Activated CD8-positive, alpha-beta memory T cell treated with anti-CD3 and anti-CD28 coated beads, Interleukin-2, amount 50 U/mL, for 4 hours (primary cell): ENCODE results near the gene ZNF644.
"Not testable (repeated sequence)": the region's sequence is repeated elsewhere in the genome, so short reads cannot be mapped to it uniquely, and the experiment has no call there.

Experiments used
- DNase-seq: peaks from one replicate; pipeline ENCODE4 v3.0.0-alpha.2; 2020

The ZNF644 gene

DNA sequence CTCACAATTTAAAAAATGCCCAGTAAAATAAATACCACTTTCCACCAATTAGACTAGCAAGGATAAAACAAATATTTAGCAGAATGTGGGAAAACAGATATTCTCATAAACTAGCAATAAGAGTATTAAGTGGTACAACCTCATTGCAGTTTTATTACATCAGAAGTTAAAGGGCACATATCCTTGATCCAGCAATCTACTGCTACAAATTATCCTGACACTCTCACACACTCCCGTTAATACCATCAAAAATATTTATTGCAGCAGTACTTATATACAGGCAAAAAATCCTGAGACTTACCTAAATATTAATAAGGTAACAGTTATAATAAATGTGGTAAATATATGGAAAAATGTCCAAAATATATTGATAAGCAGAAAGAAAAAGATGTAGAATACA lies 44.3 kb downstream of the ZNF644 start:
- no peak for DNase-seq

DNA sequence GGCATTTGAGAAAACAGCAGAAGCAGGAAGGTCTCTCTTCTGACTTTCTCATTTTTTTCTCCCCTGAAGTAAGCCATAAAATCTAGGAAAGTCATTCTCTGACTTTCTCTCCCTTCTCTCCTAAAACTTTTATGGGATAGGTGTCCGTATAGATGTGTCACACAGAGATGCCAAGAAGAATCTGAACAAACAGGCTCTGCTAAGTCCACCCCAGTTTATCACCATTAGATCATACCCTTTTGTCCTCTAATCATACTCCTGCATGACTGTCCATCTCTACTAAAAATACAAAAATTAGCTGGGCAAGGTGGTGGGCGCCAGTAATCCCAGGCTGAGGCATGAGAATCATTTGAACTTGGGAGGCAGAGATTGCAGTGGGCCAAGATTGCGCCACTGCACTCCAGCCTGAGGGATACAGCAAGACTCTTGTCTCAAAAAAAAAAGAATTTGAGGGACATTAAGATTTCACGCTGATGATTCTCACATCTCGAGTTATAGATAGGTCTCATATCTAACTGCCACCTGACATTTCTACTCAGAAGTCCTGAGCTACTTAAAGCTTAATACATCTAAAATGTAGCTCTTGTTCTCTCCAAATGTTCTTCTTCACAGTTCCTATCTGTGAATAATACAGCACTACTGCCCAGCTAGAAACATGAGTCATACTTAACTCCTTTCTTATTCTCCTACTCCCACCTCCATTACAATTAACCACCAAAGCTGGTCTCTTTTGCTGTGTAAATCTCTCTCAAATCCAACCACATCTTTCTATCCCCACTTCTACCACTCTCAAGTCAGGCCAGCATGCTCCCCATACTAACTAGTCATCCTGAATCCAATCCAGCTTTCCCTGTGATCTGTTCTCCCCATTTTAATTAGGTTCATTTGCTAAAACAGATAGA lies 47.7 kb downstream of the ZNF644 start:
- DNase-seq: no peak

DNA sequence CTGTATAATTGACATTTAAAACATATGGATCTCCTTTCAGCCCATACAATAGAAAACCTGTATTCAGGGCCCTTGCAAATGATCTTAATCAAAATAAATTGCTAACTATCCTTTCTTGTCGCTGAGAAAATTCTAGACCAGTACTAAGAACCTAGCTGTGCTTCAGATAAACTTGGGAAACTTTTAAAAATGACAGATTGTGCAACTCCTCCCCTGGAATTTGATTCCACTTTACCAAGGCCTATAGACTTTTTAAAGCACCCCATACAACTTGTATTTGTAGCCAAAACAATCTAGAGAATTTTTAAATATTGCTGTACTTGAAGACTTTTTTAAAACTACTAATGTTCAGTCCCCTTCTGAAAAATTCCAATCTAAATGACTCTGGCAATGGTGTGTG lies 51.6 kb downstream of the ZNF644 start:
- no peak for DNase-seq

DNA sequence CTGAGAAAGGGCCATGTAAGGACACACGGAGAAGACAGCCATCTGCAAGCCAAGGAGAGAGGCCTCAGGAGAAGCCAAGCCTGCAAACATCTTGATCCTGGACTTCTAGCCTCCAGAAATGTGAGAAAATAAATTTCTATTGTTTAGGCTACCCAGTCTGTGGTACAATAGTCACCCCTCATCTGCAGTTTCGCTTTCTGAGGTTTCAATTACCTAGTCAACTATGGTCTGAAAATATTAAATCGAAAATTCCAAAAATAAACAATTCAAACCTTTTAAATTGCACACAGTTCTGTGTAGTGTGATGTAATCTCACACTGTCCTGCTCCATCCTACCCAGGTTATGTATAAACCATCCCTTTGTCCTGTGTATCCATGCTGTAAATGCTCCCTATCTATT lies 52.6 kb downstream of the ZNF644 start:
- DNase-seq: no peak

DNA sequence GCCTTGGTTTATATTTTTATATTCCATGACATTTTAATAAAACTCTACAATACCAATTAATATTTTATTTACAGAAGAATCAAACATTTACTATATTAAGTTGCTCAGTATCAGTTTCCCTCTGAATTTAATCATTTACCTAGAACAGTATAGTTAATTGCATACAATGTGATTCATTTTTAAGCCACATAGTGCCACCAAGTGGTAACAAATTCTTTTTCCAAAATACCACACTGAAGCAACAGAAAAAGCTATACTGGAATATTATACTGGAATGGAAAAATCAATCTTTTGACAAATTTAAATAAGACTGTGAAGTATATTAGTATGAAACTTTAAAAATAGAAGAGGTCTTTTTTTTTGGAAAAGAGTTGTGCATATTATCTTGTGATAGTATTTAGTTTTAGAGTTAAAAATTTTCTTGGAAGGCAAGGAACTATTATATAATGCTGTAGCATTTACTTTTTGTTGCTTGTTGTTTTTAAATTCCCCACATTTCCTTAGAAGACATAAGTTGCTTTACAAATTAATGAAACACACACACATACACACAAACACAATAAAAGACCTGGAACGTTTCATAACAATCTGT lies 57.3 kb downstream of the ZNF644 start:
- no peak for DNase-seq

DNA sequence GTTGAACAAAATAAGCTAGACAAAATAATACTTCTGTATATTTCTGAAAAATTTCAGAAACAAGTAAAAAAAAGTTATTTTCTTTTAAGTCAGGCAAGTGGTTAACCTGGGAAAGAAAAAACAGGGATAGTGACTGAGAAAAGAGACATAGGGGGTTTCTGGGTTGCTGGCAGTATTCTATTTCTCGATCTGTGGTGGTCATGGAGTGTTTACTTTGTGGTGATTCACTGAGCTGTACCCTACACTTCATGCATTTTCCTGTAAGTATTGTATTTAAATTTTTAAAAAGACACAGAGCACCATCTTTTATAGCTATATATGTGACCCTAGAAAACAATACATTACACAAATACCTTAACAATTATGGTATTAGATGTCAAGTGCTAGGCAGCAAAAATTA lies 58.2 kb downstream of the ZNF644 start:
- no peak for DNase-seq

DNA sequence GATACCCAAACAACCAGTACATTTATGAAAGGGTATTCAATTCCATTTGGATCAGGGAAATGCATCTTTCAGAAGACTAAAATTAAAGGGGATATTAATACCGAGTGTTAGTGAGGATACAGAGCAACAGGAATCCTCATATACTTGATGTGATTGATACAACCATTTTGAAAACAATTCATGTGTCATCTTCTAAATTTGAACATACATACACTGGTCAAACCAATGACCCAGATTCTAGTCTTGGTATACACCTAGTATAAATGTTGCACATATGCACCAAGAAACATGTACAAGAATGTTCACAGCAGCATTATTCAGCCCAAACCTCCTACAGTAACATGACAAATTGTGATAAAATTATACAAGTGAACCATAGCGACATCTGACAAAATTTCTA lies 58.6 kb downstream of the ZNF644 start:
- DNase-seq: no peak

DNA sequence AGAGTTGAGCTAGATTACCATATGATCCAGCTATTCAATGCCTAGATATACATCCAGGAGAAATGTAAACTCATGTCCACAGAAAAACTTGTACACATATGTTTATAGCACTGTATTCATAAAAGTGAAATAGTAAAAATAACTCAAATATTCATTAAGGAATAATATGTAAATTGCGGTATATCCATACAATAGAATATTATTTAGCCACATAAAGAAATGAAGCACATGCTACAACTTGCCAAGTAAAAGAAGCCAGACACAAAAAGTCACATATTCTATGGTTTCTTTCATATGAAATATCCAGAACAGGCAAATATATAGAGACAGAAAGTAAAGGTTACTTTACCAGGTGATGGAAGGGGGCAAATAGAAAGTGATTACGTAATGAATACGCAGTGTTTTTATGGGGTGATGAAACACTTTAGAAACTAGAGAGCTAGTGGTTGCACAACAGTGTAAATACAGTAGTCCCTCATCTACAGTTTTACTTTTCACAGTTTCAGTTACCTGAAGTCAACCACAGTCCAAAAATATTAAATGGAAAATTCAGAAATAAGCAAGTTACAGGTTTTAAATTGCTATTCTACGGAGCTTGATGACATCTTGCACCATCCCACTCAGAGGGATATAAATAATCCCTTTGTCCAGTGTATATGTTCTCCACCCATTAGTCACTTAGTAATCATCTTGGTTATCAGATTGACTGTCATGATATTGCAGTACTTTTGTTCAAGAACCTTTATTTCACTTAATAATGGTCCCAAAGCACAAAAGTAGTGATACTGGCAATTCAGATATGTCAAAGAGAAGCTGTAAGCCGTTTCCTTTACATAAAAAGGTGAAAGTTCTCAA lies 62.3 kb downstream of the ZNF644 start:
- no peak for DNase-seq

DNA sequence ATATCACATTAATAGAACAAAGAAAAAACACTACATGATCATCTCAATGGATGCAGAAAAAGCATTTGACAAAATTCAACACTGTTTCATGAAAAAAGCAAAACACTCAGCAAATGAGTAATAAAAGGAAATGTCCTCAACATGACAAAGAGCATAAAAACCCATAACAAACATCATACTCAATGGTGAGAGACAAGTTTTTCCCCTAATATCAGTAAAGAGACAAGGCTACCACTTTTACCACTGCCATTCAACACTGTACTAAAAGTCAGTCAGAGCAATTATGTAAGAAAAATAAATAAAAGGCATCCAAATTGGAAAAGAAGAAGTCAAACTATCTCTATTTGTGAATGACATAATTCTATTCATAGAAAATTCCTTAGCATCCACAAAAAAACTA lies 64.3 kb downstream of the ZNF644 start:
- no peak for DNase-seq

DNA sequence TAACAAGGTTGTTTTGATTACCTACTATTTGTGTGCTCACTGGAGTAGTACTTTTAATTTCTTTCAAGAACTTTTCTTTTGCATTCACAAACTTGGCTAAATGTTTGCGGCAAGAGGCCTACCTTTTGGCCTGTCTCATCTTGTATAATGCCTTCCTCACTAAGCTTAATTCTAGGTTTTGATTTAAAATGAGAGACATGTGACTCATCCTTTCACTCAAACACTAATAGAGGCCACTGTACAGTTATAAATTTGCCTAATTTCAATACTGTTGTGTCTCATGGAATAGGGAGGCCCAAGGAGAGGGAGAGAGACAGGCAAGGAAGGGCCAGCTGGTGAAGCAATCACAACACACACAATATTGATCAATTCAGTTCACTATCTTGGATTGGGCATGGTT lies 66.1 kb downstream of the ZNF644 start:
- DNase-seq: no peak

DNA sequence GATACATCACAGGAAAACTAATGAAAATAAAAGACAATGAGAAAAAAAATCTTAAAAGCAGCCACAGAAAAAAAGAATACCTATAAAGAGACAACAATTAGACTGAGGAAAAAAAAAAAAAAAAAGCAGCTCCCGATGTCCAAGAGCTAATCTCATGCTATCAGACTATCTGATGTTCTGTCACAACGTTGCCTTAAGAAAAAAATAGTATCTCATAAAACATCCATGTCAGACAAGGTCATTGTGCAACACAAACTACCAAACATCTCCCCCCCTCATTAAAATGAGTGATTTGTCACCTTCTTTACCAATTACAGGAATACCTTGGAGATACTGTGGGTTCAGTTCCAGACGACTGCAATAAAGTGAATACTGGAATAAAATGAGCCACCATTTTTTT lies 68.9 kb downstream of the ZNF644 start:
- no peak for DNase-seq

DNA sequence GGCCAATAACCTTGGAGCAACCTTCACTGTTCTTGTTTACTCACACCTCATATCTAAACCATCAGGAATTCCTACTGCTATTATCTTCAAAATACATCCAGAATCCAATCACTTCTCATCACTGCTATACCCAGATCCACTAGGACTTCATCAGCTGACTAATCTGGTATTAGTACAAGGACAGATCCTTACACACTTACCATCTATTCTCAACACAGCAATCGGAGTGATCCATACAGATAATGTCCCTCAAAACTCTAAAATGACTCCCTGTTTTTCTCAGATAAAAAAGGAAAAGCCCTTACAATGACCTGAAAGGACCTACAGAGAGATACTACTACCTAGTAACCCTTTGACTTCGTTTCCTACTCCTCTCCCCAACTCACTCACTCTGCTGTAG lies 70.8 kb downstream of the ZNF644 start:
- no peak for DNase-seq

DNA sequence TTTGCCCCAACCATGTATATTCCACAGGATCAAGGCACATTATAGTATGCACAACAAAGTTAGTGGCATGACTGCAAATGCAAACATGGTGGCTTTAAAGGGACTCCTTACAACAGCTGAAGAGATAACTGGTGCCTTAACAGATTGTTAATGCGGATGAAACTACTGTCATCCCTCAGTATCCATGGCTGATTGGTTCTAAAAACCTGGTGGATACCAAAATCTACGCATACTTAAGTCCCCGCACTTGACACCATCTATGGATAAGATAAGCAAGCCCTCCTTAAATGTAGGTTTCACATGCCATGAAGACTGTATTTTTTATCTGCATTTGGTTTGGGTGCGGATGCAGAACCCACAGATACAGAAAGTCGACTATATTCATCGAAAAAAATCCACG lies 73.5 kb downstream of the ZNF644 start:
- DNase-seq: no peak

DNA sequence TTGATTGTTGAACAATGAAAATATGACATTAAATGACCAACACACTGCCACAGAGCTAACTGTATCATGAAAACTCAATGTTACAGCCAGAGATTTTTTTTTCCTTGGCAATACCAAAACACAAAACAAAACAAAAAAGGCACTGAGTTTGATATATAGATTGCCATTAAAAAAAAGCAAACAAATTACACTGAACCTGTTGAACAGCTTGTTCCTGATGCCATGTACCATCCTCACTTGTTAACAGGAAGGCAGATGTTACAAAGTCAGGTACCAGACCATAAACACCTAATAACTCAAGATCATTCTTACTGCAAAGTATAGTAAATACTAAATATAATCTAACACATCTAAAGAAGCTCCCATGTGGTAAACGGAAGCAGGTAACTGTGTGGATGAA lies 75.2 kb downstream of the ZNF644 start:
- no peak for DNase-seq

DNA sequence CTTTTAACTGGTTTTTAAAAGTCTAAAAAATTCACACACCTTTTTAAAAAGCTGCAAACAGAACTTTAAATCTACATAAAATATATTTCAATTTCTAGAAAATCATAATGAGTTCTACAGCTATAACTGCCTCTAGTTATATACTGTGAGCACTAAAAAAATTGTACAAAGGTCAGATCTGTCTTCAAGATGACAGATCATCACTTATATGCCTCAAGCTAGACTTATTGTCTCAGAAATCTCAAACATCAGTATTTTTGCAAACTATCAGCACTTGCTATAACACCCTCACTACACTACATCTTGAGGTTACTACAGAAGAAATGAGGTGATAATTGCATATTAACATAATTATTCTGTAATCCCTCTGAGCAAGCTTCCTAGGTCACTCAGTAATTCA lies 76.5 kb downstream of the ZNF644 start:
- DNase-seq: no peak

DNA sequence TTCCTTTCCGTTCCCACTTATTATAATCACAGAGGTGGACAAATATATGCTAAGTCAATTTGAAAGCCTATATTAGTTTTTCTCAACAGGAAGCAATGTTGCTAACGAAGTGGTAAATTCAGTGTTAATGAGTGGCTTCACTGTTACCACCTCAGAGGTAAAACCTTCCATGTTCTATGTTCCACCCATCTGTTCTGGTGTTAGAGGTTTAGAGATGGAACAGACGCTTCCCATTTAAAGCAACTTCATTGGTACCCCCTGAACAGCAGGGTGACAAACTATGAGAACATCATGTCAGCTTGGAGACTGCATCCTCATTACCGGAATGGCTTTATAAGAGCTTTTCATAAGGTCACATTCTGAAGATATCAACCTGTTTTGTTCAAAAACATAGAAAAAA lies 77.9 kb downstream of the ZNF644 start:
- DNase-seq: no peak

DNA sequence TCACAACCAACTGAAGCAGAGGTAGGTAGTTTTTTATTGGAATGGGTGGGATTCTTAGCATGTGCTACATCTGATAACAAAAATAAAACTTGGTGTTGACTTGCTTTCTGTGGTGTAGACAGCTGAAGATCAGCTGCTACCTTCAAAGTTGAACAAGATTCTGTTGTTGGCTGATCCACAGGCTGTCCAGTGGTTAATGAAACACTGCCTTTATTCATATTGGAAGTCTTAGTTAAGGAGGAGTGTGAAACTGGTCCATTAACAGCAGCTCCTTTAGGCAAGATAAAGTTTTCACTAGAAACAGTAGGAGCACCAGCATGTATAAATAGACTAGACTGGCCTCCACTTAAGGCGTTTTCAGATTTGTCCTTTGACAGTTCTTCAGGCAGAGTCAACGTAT lies 81.1 kb downstream of the ZNF644 start:
- DNase-seq: no peak

DNA sequence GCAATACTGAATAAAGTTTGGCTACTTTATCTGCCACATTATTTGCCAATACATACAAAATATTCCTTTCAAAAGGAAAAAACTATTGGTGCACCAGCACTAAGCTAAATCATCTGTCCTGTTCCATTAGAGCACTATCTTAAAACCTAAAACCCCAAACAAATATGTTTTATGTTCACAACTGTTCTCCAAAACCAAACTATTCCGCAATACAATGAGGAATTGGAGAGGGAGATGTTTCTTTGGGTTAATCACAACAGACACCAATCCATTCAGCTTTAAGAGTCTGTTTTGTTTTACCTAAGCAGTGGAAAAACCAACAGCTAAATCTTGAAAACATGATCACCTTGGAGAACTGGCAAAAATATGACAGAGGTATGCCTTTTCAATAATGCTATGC lies 85.1 kb downstream of the ZNF644 start:
- no peak for DNase-seq

DNA sequence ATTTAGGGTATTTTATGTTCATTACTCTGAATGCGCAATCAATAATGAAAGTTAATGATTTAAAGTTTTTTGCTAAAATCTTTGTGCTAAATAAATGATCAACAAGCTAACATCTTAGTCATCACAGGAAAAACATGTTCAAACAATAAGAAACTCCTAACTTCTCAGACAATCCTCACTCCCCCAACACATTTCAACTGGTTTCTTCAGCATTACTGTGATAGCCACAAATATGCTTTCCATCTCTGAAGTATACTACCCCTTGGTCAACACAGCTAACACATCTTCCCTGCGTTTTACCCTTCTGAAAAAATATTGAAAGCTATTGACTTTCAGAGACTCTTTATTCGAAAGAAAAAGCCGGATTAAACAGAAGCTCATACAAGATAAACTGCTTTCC lies 85.8 kb downstream of the ZNF644 start:
- DNase-seq: no peak

DNA sequence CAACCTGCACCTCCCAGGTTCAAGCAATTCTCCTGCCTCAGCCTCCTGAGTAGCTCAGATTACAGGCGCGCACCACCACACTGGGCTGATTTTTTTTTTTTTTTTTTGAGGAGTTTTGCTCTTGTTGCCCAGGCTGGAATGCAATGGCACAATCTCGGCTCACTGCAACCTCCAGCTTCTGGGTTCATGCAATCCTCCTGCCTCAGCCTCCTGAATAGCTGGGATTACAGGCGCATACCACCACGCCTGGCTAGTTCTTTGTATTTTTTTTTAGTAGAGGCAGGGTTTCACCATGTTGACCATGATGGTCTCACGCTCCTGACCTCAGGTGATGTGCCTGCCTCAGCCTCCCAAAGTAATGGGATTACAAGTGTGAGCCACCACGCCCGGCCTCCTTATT lies 93.6 kb downstream of the ZNF644 start:
- DNase-seq: not testable (repeated sequence)

DNA sequence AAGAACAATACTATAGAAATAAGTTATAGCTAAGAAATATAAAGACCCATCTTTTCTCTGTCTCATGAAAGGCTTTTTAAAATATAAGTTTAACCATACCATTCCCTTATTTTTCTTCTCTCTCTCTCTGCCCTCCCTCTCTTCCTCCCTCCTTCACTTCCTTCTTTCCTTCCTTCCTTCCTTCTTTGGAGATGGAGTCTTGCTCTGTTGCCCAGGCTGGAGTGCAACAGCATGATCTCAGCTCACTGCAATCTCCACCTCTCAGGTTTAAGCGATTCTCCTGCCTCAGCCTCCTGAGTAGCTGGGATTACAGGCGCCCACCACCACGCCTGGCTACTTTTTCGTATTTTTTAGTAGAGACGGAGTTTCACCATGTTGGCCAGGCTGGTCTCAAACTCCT lies 94.2 kb downstream of the ZNF644 start:
- not testable (repeated sequence) for DNase-seq

DNA sequence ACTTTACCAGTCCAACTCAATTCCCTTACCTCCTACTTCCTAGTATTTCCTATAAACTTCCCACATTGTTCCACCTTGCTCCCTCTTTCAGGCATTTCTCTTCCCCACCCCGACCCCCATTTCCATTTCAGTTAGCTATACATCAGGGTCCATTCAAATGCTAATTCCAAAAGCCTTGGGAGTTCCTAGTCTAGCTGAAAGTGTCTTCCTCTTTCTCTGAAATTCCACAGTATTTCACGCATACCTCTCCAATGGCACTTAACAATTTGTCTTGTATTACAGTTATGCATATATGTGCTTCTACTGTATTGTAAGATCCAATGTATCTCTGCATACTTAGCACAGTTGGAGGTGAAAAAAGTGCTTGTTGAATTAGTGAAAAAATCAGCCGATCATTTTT lies 94.9 kb downstream of the ZNF644 start:
- DNase-seq: no peak

DNA sequence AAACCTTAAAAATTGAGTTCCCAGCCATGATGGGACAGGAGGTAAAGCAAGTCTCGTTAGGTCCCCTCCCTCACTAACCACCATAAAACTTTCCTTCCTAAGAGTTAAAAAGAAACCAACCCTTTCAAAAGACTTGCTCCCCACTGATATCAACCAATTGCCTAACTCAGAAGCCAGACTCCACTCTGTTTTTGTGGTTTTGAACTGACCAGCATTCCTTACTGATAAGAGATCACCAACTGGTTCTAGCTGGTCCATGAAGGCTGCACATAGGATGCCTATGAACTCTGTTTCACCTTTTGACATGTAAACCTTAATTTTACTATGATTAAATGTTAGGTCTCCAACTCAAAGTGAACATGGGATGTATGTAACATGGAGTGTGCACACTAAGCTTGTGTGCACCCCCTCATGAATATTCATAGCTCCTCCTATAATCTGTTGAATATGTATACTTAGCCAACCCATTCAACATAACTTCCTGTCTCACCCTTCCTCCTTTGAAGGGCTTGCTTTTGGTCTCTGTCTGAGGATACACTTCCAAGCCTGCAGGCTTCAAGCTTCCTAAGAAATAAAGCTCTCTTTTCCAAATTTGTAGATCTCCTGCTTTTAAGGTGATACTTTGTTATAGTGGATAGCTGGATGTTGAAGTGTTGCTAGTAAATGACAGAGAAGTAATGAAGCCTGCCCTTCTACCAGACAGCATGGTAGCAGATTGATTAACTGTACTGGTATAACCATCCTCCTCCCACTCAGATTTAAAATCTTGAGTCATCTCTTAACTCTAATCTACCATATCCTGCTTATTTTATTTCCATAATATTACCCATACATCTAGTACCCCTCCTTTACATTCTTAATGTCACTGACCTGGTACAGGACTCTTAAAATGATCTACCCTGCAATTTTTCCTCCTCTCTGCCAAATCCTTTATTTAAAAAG lies 95.6 kb downstream of the ZNF644 start:
- no peak for DNase-seq
